K562 (cell line): Measurements from ENCODE around the gene NDUFA7.

Experiments
- CREM ChIP-seq: IDR thresholded peaks from 2 replicates; pipeline ENCODE4 v1.6.1; 2014; ENCODE audit warnings: antibody characterized with exemption, low read depth
- CTCF ChIP-seq, 3 experiments: IDR thresholded peaks in 2 of 3; conservative IDR thresholded peaks in 1 of 3; 2 replicates each; pipeline ENCODE4 v1.5.1; 2011 to 2012; ENCODE audit warnings: low read length in 3 of 3, mild to moderate bottlenecking in 3 of 3, control low read depth in 2 of 3, improper control_type of control experiment in 1 of 3, inconsistent platforms in 1 of 3, low read depth in 1 of 3, mixed read lengths in 1 of 3, moderate library complexity in 1 of 3; ENCODE audit not compliant: insufficient read depth in 2 of 3
- POLR3A ChIP-seq: IDR thresholded peaks from 2 replicates; pipeline ENCODE4 v1.6.1; 2011; ENCODE audit warnings: borderline replicate concordance, mild to moderate bottlenecking, moderate library complexity; ENCODE audit not compliant: insufficient read length, insufficient read depth; ENCODE audit errors: extremely low read depth
- TBL1XR1 ChIP-seq, 2 experiments: IDR thresholded peaks; 2 replicates each; pipeline ENCODE4 v1.6.1; 2012; ENCODE audit warnings: improper control_type of control experiment in 2 of 2, low read length in 2 of 2, mild to moderate bottlenecking in 1 of 2

- TF ChIP-seq CTCF (IDR thresholded peaks at IDR 0.05 in 2 of 3, conservative IDR thresholded peaks at IDR 0.05 in 1 of 3; ENCODE audit: insufficient read depth in 2 of 3, low read depth in 1 of 3, low read length in 3 of 3) (no peak), POLR3A (no peak), TBL1XR1 (IDR thresholded peaks at IDR 0.05; ENCODE audit: low read length in 2 of 2) (no peak), CREM (no peak)
Measured at GRCh38 chr19:8321986-8322637, 937 bp upstream of the NDUFA7 start.
